ENCODE measurements around the gene CNGA1.

The CNGA1 gene

DNA sequence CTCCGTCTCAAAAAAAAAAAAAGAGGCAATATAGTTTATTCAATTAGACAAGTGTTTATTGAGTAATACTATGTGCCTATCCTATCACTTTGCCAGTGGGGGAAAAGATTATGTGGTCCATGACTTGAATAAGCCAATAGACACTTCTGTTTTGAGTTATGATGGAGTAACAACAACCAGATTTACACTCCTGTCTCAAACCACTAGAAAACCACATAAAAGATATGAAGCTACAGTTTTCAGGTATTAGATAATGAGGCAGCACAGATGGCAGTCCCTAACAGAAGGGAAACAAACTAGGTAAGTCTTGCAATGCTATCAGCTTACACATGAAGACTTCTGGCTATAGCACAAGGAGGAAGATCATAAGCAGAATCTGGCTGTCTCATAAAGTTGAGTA lies 124.6 kb downstream of the CNGA1 start:
- TF ChIP-seq, protein P1, sequence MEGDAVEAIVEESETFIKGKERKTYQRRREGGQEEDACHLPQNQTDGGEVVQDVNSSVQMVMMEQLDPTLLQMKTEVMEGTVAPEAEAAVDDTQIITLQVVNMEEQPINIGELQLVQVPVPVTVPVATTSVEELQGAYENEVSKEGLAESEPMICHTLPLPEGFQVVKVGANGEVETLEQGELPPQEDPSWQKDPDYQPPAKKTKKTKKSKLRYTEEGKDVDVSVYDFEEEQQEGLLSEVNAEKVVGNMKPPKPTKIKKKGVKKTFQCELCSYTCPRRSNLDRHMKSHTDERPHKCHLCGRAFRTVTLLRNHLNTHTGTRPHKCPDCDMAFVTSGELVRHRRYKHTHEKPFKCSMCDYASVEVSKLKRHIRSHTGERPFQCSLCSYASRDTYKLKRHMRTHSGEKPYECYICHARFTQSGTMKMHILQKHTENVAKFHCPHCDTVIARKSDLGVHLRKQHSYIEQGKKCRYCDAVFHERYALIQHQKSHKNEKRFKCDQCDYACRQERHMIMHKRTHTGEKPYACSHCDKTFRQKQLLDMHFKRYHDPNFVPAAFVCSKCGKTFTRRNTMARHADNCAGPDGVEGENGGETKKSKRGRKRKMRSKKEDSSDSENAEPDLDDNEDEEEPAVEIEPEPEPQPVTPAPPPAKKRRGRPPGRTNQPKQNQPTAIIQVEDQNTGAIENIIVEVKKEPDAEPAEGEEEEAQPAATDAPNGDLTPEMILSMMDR (conservative IDR thresholded peaks at IDR 0.05), result no peak
- no peak overlapping the region for H3K27ac ChIP-seq
